Testis (tissue), 2 donors: ENCODE measurements around the gene HPCAL4.

Source experiments
- POLR2A ChIP-seq: fragments of 450-650 bp; IDR thresholded peaks from one replicate; pipeline ENCODE4 v1.6.1; 2017; ENCODE audit warnings: antibody characterized with exemption, mild to moderate bottlenecking, moderate library complexity
- TF ChIP-seq, protein P1 (sequence below), 3 experiments: fragments of 450-650 bp in 2 of 3; fragments of 200-600 bp in 1 of 3; sonication (generic) in 1 of 3; IDR thresholded peaks; one replicate each; pipeline ENCODE4 v1.5.1; 2016 to 2019; ENCODE audit warnings: antibody characterized with exemption in 3 of 3, mild to moderate bottlenecking in 2 of 3, moderate library complexity in 1 of 3

DNA sequence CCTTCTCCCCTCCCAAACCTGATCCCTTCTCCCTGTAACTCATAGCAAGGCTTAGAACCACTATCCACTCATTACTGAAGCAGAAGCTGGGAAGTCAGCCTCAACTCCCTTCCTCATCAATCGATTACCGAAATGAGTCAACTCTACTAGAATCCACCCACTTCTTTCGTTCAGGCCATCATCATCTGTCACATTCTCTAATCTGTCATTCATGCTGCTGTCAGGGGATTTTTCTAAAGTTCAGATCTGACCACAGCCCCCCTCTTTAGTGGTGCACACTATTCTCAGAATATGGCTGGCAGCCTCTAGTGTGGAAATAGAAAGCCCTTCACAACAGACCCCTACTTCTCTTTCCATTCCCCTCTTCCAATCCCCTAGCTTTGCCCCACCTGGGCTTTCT is 24.5 kb downstream of the HPCAL4 start:
- TF ChIP-seq, protein P1, sequence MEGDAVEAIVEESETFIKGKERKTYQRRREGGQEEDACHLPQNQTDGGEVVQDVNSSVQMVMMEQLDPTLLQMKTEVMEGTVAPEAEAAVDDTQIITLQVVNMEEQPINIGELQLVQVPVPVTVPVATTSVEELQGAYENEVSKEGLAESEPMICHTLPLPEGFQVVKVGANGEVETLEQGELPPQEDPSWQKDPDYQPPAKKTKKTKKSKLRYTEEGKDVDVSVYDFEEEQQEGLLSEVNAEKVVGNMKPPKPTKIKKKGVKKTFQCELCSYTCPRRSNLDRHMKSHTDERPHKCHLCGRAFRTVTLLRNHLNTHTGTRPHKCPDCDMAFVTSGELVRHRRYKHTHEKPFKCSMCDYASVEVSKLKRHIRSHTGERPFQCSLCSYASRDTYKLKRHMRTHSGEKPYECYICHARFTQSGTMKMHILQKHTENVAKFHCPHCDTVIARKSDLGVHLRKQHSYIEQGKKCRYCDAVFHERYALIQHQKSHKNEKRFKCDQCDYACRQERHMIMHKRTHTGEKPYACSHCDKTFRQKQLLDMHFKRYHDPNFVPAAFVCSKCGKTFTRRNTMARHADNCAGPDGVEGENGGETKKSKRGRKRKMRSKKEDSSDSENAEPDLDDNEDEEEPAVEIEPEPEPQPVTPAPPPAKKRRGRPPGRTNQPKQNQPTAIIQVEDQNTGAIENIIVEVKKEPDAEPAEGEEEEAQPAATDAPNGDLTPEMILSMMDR (IDR thresholded peaks at IDR 0.05): no peak
- no peak for TF ChIP-seq POLR2A
